GM19463 (cell line): Measurements from ENCODE around the gene MSANTD3.
"Not testable (repeated sequence)": the region's sequence is repeated elsewhere in the genome, so short reads cannot be mapped to it uniquely, and the experiment has no call there.

Experiments
- ATAC-seq: cut with Tn5 transposase; IDR thresholded peaks from one replicate; pipeline ENCODE4 v1.9.1; 2021; ENCODE audit warnings: mild to moderate bottlenecking, moderate library complexity; ENCODE audit not compliant: unreplicated experiment

MSANTD3 gene

GRCh38 chr9:100428871-100429654 is 2.1 kb downstream of the MSANTD3 start:
- no peak for ATAC-seq

- ATAC-seq, result no peak
Observed at GRCh38 chr9:100430286-100430940, 3.5 kb downstream of the MSANTD3 start.

- ATAC-seq, result no peak
Observed at GRCh38 chr9:100431886-100432285, 4.9 kb downstream of the MSANTD3 start.

GRCh38 chr9:100432736-100433135 is 5.8 kb downstream of the MSANTD3 start:
- ATAC-seq, result no peak

- no peak for ATAC-seq
Observed at GRCh38 chr9:100436571-100436970, 9.6 kb downstream of the MSANTD3 start.

- no peak for ATAC-seq
Observed at GRCh38 chr9:100437860-100438805, 11.2 kb downstream of the MSANTD3 start.

GRCh38 chr9:100440071-100440470 is 13.1 kb downstream of the MSANTD3 start:
- ATAC-seq, result no peak

- not testable (repeated sequence) for ATAC-seq
Observed at GRCh38 chr9:100440487-100440886, 13.5 kb downstream of the MSANTD3 start.

- ATAC-seq, result no peak
Observed at GRCh38 chr9:100441911-100442361, 15.0 kb downstream of the MSANTD3 start.

- ATAC-seq, result no peak
Observed at GRCh38 chr9:100443781-100444768, 17.1 kb downstream of the MSANTD3 start.

- ATAC-seq, result no peak
Observed at GRCh38 chr9:100445161-100445902, 18.4 kb downstream of the MSANTD3 start.

GRCh38 chr9:100445903-100446549 is 19.1 kb downstream of the MSANTD3 start:
- no peak for ATAC-seq

GRCh38 chr9:100447041-100447440 is 20.1 kb downstream of the MSANTD3 start:
- ATAC-seq, result no peak

GRCh38 chr9:100448266-100448665 is 21.3 kb downstream of the MSANTD3 start:
- no peak for ATAC-seq

- peak; percentile 78 for ATAC-seq
Observed at GRCh38 chr9:100449420-100449819, 22.5 kb downstream of the MSANTD3 start.

GRCh38 chr9:100452894-100453293 is 26.0 kb downstream of the MSANTD3 start:
- ATAC-seq, result no peak

GRCh38 chr9:100455470-100455869 is 28.5 kb downstream of the MSANTD3 start:
- no peak for ATAC-seq

GRCh38 chr9:100457517-100457916 is 30.6 kb downstream of the MSANTD3 start:
- ATAC-seq, result no peak

GRCh38 chr9:100459963-100460362 is 33.0 kb downstream of the MSANTD3 start:
- ATAC-seq, result no peak
